ENCODE results near the gene ITGA3. TPM values are rescaled to one million over a fixed set of nuclear protein-coding genes. Genes with fewer than 3 reads are reported as not detected.

The ITGA3 gene
- polyA plus RNA-seq, 1 experiment, result 39.9 TPM

DNA sequence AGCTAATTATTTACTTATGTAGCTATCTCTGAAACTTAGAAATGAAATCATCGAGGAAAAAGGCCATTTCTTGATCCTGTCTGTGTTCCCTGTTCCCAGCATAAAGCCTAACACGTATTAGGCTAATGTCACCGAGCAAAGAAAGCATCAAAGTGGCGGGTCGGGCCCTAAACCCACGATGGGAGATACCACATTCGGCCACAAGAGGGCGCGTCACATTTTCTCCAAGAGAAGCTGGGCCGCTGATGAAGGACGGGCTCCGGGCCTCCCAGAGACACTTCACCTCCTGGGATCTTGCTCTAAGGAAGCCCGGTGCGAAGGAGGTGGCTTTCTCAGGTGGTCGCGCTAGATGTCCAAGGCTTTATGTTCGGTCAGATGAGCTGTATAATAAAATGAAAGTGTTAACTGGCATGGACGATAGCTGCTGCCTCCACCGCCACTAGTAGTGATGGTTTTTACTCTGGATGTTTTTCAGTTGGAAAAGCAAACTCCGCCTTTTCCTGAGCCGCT lies 38.4 kb downstream of the ITGA3 start:
- TF ChIP-seq, protein P1, sequence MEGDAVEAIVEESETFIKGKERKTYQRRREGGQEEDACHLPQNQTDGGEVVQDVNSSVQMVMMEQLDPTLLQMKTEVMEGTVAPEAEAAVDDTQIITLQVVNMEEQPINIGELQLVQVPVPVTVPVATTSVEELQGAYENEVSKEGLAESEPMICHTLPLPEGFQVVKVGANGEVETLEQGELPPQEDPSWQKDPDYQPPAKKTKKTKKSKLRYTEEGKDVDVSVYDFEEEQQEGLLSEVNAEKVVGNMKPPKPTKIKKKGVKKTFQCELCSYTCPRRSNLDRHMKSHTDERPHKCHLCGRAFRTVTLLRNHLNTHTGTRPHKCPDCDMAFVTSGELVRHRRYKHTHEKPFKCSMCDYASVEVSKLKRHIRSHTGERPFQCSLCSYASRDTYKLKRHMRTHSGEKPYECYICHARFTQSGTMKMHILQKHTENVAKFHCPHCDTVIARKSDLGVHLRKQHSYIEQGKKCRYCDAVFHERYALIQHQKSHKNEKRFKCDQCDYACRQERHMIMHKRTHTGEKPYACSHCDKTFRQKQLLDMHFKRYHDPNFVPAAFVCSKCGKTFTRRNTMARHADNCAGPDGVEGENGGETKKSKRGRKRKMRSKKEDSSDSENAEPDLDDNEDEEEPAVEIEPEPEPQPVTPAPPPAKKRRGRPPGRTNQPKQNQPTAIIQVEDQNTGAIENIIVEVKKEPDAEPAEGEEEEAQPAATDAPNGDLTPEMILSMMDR (IDR thresholded peaks at IDR 0.05; ENCODE audit: low read depth, low read length), result peak; percentile 83
- DNase-seq (ENCODE audit: low read depth, low spot score), result peak; percentile 41
- Histone ChIP-seq H3K27me3 (ENCODE audit: control insufficient read depth, insufficient read depth, low read length) (no peaks in the 10 kb centered on the region), H3K9me3 (ENCODE audit: control insufficient read depth, insufficient read depth, low read length) (no peaks in the 10 kb centered on the region), H3K4me3 (ENCODE audit: low read depth, low read length) (peak overlapping the region; percentile 57), H3K27ac (ENCODE audit: low read depth, low read length) (peak overlapping the region; percentile 70)
- POLR2A ChIA-PET, result interaction anchor here (1.0 to 1.5 kb wide), 3 partner anchors 18 to 107 kb away, joined by 4 to 7 read pairs (median 5); partner anchors contain the start of gene COL1A1
- CTCF ChIA-PET, result interaction anchor here (0.6 to 4.5 kb wide), 79 partner anchors 9 to 322 kb away, joined by 3 to 171 read pairs (median 6); partner anchors contain the start of genes DLX3, ITGA3, PPP1R9B and SGCA

DNA sequence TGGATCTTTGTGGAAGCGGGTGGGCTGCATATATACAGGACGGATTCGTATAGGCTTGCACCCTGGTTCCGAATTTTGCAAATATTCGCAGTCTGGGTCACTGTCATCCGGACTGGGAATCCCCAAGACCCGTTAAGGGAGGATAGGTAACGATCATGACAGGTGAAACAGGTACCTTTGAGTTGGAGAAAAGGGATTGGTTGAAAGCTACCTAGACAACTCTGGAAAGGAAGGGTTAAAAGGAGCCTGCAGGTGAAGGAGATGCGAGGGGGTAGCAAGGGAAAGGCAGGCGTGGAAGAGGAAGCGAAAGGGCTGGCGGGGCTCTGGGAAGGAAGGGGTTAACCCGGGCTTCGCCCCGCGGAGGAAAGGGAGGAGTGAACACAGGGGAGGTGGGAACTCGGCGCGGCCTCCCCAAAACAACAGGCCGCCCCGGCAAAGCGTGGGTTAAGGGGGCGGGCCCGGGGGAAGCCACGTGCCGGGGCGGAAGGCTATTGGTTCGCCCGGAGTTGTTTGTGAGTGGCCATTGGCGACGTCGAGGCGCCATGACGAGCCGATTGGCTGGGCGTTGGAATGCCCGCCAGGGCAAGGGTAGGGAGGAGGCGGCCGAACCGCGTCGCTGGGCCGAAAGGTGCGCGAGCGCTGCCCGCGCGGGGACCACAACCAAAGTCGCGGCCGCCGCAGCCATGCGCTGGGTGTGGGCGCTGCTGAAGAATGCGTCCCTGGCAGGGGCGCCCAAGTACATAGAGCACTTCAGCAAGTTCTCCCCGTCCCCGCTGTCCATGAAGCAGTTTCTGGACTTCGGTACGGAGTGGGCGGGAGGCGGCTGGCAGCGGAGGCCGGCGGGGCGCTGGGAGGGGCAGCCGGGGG lies 39.1 kb downstream of the ITGA3 start, which contains the start of gene PDK2:
Gene PDK2, plus strand, starts transcription at position 599 of the 867 bp plus-strand sequence. Its CDS starts 85 bp downstream, at position 684.
- peak within 1 kb of the TSS; percentile 83 for H3K4me3 ChIP-seq (ENCODE audit: low read depth, low read length)
- H3K27ac ChIP-seq (ENCODE audit: low read depth, low read length), result peak within 1 kb of the TSS; percentile 70
- no peaks in the 10 kb centered on the region for H3K9me3 ChIP-seq (ENCODE audit: control insufficient read depth, insufficient read depth, low read length)
- H3K27me3 ChIP-seq (ENCODE audit: control insufficient read depth, insufficient read depth, low read length), result no peaks in the 10 kb centered on the region
- DNase-seq (ENCODE audit: low read depth, low spot score), result peak; percentile 87
- CTCF ChIA-PET, result interaction anchor here (0.6 to 4.5 kb wide), 66 partner anchors 8 to 321 kb away, joined by 3 to 171 read pairs (median 7); partner anchors contain the start of genes DLX3, ITGA3, PPP1R9B and SGCA
- TF ChIP-seq, protein P1 (IDR thresholded peaks at IDR 0.05; ENCODE audit: low read depth, low read length), result no peak
- POLR2A ChIA-PET, result interaction anchor here (1.0 to 1.5 kb wide), 3 partner anchors 17 to 107 kb away, joined by 4 to 7 read pairs (median 5); partner anchors contain the start of gene COL1A1

DNA sequence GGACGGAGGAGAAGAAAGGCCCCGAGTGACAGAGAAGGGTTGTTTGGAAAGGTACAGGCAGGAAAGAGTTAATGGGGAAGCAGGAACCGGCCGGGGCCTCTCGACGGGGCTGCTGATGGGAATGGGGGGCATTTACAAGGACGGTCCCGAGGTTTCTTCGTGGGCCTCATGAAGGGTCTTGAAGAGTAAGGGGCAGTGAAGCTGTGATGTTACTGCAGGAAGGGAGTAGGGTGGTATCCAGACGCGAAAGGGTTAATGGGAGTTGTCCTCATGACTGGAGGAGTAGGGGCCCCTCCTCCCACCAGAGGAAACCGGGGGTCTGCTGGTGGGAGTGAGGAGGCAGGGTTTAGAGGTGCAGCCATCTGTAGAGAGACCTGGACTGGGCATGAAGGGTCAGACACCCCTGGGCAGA lies 39.7 kb downstream of the ITGA3 start:
- Histone ChIP-seq H3K9me3 (ENCODE audit: control insufficient read depth, insufficient read depth, low read length) (no peaks in the 10 kb centered on the region), H3K27ac (ENCODE audit: low read depth, low read length) (no peak overlapping the region), H3K4me3 (ENCODE audit: low read depth, low read length) (peak overlapping the region; percentile 83), H3K27me3 (ENCODE audit: control insufficient read depth, insufficient read depth, low read length) (no peaks in the 10 kb centered on the region)
- TF ChIP-seq, protein P1 (IDR thresholded peaks at IDR 0.05; ENCODE audit: low read depth, low read length), result no peak
- POLR2A ChIA-PET, result no interaction called here
- DNase-seq (ENCODE audit: low read depth, low spot score), result no peak
- CTCF ChIA-PET, result interaction anchor here (0.6 kb wide), 1 partner anchor 202 kb away, joined by 3 read pairs; no protein-coding TSS in a partner anchor

DNA sequence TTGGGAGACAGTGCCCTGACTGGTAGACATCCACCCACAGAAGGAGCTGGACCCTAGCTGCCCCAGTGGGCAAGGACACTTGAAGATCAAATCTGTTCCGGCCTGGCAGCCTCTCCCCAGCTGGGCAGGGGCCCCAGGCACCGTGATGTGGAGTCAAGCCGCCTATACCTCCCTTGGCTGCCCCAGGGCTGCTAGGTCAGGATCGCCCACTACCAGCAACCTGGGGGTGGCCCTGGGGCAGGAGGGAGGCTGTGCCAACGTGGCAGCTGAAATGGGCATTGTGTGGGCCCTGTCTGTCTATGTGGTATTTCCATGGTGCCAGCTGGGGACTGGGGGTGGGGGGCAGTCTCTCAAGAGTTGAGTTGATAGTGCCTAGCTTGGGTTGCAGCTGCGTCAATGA lies 40.2 kb downstream of the ITGA3 start:
- Histone ChIP-seq H3K27ac (ENCODE audit: low read depth, low read length) (no peak overlapping the region), H3K4me3 (ENCODE audit: low read depth, low read length) (peak overlapping the region; percentile 83), H3K9me3 (ENCODE audit: control insufficient read depth, insufficient read depth, low read length) (no peaks in the 10 kb centered on the region), H3K27me3 (ENCODE audit: control insufficient read depth, insufficient read depth, low read length) (no peaks in the 10 kb centered on the region)
- ChIA-PET POLR2A (no interaction called here), CTCF (interaction anchor here (0.6 kb wide), 1 partner anchor 202 kb away, joined by 3 read pairs; no protein-coding TSS in a partner anchor)
- DNase-seq (ENCODE audit: low read depth, low spot score), result no peak
- TF ChIP-seq, protein P1 (IDR thresholded peaks at IDR 0.05; ENCODE audit: low read depth, low read length), result no peak
